ENCODE results near the gene SPATA31A1.
"Not testable (repeated sequence)": the region's sequence is repeated elsewhere in the genome, so short reads cannot be mapped to it uniquely, and the experiment has no call there.

SPATA31A1 gene

DNA sequence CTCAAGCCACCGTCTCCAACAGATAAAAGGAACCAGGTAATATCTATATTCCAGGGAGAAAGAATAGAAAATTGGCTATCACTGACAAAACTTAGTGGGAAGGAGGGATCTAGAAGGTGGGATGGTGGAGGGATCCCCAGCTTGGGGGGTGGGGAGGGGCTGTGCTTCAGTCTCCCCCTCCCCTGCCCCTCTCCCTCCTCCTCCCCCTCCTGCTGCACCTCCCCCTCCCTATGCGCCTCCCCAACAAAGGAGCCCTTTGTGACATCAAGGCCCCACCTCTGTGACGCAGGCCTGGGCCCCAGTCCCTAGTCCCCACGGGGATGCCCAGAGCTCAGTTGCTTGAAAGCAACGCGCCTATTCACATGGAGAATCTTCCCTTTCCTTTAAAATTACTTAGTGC lies at the start of gene SPATA31A1:
SPATA31A1 (plus strand) TSS at position 301 of the 400 bp plus-strand sequence; CDS start at position 363, 62 bp downstream.
- FAIRE-seq, result not testable (repeated sequence)

DNA sequence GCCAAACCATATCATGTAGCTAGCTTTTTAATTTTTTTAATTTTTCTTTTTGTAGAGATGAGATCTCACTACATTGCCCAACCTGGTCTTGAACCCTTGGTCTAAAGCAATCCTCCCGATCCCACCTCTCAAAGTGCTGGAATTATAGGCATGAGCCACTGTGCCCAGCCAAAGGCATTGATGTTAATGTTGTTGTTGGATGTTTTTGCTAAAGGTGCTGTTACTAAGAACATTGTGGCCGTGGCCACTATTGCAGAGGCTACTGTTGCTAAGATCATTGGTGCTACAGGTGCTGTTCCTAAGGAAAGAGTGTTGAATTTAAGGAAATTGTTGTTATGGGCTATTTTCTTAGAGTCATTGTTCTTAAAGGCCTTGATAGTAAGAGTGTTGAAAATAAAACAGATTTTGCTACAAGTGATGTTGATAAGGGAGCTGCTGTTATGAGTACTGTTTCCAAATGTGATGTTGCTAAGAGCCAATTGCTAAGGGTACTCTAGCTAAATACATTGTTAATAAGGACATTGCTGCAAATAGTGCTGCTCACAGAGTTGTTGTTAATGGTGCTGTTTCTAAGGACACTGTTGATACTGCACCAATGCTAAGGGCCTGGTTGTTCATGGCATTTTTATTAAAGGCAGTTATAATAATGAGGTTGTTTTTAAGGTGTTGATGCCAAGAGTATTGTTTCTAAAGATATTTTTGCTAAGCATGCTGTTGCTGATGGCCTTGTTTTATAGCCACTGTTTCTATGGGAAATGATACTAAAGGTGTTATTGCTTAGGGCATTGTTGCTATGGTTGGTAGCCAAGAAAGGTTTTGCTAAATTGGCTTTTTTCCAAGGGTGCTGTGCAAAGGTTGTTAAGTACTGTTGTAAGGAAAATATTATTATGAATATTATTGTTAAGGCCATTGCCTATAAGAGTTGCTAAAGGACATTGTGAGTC lies 52.1 kb downstream of the SPATA31A1 start:
- FAIRE-seq, result not testable (repeated sequence)

DNA sequence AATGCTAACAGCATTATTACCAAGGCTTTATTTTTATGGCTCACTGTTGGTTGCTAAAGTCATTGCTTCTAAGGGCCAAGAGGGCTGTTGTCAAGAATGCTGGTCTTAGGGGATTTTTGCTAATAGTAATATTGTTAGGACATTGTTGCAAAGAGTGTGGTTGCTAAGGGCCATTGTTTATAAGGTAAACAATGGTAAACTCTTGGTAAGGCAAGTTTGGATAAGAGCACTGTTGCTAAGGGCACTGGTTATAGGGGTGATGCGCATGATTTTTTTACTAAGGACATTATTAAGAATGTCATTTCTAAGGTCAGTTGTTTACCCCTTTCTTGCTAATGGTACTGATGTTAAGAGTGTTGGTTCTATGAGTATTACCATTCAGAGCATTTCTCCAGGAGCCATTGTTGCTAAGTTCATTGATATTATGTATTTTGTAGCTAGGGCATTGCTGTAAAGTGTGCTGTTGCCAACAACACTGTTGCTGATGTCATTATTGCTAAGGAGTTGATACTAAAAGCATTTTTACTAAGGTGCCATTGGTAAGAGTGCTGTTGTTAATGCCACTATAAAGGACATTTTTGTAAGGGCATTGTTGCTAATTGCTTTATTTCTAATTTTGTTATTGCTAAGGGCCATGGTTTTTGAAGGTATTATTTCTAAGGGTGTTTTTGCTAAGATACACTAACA lies 55.9 kb downstream of the SPATA31A1 start:
- FAIRE-seq, result not testable (repeated sequence)
